Measurements from ENCODE around the gene RAD51D. TPM values are rescaled to one million over a fixed set of nuclear protein-coding genes. Genes with fewer than 3 reads are reported as not detected.

The RAD51D gene
- polyA plus RNA-seq, 2 of the 4 experiments (the other 2 are of a cell fraction) = 18.4 to 23.8 TPM

DNA sequence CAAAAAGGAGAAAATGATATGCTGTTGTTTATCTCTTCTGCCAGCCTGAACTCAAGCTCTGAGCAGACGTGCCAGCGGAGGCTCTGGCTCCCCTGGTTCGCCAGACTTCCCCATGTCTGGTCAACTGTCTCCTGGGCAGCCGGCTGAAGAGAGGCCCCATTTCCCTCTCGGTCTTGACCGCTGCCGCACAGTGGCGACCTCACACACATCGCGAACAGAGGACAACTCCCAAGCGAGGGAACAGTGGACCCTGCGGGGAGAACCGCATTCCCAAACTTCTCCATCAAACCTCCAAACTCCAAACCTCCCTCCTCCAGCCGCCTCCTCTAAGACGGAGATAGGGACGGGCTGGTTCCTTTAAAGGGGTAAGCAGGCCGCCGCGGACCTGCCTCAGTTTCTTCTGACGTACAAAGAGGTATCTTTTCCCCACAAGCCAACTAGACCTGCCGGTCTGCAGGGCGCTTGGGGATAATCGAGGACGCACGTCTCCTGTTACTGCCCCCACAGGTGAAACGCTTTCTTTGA lies 31.2 kb downstream of the RAD51D start:
- CTCF ChIA-PET = interaction anchor here (0.7 to 2.3 kb wide), 10 partner anchors 9 to 91 kb away, joined by 3 to 20 read pairs (median 4); partner anchors contain the start of genes RAD51D and RFFL
- peak overlapping the region; percentile 90 for H3K4me3 ChIP-seq
- no peak for TF ChIP-seq KDM5A (IDR thresholded peaks at IDR 0.05)
- peak; percentile 7; the same call in 1 of the 3 replicates for TF ChIP-seq SMC3 (IDR thresholded peaks at IDR 0.05)
- TF ChIP-seq FOSB (CRISPR knock-in tag; IDR thresholded peaks at IDR 0.05) = peak; percentile 61; the same call in 1 of the 2 replicates
- peak; percentile 40; the same call in 1 of the 2 replicates for TF ChIP-seq RFX5 (IDR thresholded peaks at IDR 0.05)
- no peak for TF ChIP-seq CBX2 (IDR thresholded peaks at IDR 0.05; ENCODE audit: borderline replicate concordance, low read depth)
- peak; percentile 21; the same call in 1 of the 2 replicates for TF ChIP-seq POLR2A (IDR thresholded peaks at IDR 0.05; ENCODE audit: low read length)
- TF ChIP-seq RAD21 (conservative IDR thresholded peaks at IDR 0.05 in 1 of 2, IDR thresholded peaks at IDR 0.05 in 1 of 2) = peak in 1 of 2 experiments; percentile 20; a peak in 1 of 5 replicates
- TF ChIP-seq, protein P1, sequence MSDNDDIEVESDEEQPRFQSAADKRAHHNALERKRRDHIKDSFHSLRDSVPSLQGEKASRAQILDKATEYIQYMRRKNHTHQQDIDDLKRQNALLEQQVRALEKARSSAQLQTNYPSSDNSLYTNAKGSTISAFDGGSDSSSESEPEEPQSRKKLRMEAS (IDR thresholded peaks at IDR 0.05) = peak; percentile 32; the same call in 1 of the 2 replicates
- TF ChIP-seq MAFK (IDR thresholded peaks at IDR 0.05; ENCODE audit: partially characterized antibody) = no peak
- POLR2A ChIA-PET = interaction anchor here (1.0 to 1.2 kb wide), 2 partner anchors 11 to 25 kb away, joined by 4 read pairs; partner anchors contain the start of gene RFFL
- H3K4me2 ChIP-seq = peak overlapping the region; percentile 90
- ATAC-seq = peak; percentile 66 to 70
- H3K27ac ChIP-seq = peak overlapping the region; percentile 96
- no peaks in the 10 kb centered on the region for H3K9me3 ChIP-seq
- peak; percentile 13 for FAIRE-seq
- WGBS (ENCODE audit: missing lambda C conversion rate) = 0% methylated on average over 26 of the region's 26 CpGs
- H3K4me1 ChIP-seq = peaks cover 48% of the 10 kb centered on the region
- peak in 1 of 2 experiments; percentile 64 for DNase-seq (ENCODE audit: low read depth in 1 of 2, low spot score in 1 of 2)

- H3K4me1 ChIP-seq = peaks cover 54% of the 10 kb centered on the region
- ChIA-PET POLR2A (interaction anchor here (1.0 to 1.2 kb wide), 2 partner anchors 10 to 24 kb away, joined by 4 read pairs; partner anchors contain the start of gene RFFL), CTCF (interaction anchor here (0.5 to 2.3 kb wide), 15 partner anchors 8 to 660 kb away, joined by 3 to 20 read pairs (median 3); partner anchors contain the start of genes RAD51D and RFFL)
- H3K4me2 ChIP-seq = peak overlapping the region; percentile 90
- H3K4me3 ChIP-seq = peak overlapping the region; percentile 90
- peak; percentile 8 to 13; a peak in 5 of 6 replicates for ATAC-seq
- peak; percentile 60; the same call in 1 of the 2 replicates for TF ChIP-seq MYC (IDR thresholded peaks at IDR 0.05; ENCODE audit: borderline replicate concordance, low read length)
- TF ChIP-seq CEBPB (IDR thresholded peaks at IDR 0.05) = peak in 1 of 2 experiments; percentile 18; a peak in 1 of 4 replicates
- TF ChIP-seq, protein P1 (IDR thresholded peaks at IDR 0.05) = peak; percentile 58
- TF ChIP-seq GATA3 (IDR thresholded peaks at IDR 0.05; ENCODE audit: borderline replicate concordance) = peak; percentile 27; the same call in 1 of the 2 replicates
- no peak for TF ChIP-seq MAZ (IDR thresholded peaks at IDR 0.05; ENCODE audit: borderline replicate concordance, low read depth, low read length)
- TF ChIP-seq POLR2AphosphoS2 (conservative IDR thresholded peaks at IDR 0.05; ENCODE audit: low read length) = 0 out of 2 replicates have a peak, but pooled peaks have one; percentile 22
- peak in 1 of 2 experiments; percentile 75 for DNase-seq (ENCODE audit: low read depth in 1 of 2, low spot score in 1 of 2)
- no peaks in the 10 kb centered on the region for H3K9me3 ChIP-seq
- WGBS (ENCODE audit: missing lambda C conversion rate) = 2% methylated on average over 9 of the region's 9 CpGs
- FAIRE-seq = no peak
- peak overlapping the region; percentile 96 for H3K27ac ChIP-seq
Measured at GRCh38 chr17:35087731-35088355, 31.8 kb downstream of the RAD51D start.

DNA sequence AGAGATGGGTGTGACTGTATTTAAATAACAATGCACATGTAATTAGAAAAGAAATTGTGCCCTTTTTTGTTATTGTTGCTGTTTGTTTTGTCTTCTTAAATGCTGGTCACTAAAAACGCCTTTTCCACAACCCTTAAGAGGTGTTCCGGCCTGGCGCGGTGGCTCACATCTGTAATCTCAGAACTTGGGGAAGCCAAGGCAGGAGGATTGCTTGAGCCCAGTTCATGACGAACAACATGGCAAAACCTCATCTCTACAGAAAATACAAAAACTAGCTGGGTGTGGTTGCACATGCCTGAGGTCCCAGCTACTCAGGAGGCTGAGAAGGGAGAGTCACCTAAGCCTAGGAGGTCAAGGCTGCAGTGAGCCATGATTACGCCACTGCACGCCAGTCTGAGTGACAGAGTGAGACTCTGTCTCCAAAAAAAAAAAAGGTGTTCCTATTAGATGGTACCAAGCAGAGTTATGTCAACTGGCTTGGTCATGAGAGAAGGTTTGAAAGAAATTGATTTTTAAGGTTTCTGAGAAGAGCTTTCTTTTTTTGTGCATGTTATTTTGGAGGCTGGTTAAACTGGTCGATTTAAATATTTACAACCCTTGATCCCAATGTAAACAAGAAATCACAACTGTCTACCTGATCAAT lies 32.6 kb downstream of the RAD51D start:
- H3K4me1 ChIP-seq = peaks cover 62% of the 10 kb centered on the region
- ATAC-seq = no peak
- H3K9me3 ChIP-seq = no peaks in the 10 kb centered on the region
- CTCF ChIA-PET = interaction anchor here (0.6 to 2.3 kb wide), 10 partner anchors 20 to 661 kb away, joined by 3 to 20 read pairs (median 4); partner anchors contain the start of genes RAD51D and RFFL
- DNase-seq (ENCODE audit: low read depth in 1 of 2, low spot score in 1 of 2) = peak in 1 of 2 experiments; percentile 75
- no peak for FAIRE-seq
- H3K4me2 ChIP-seq = peak overlapping the region; percentile 90
- 39% methylated on average over 8 of the region's 8 CpGs for WGBS (ENCODE audit: missing lambda C conversion rate)
- peak overlapping the region; percentile 90 for H3K4me3 ChIP-seq
- H3K27ac ChIP-seq = peak overlapping the region; percentile 96
- POLR2A ChIA-PET = interaction anchor here (0.7 to 2.6 kb wide), 2 partner anchors 9 to 23 kb away, joined by 4 to 21 read pairs; partner anchors contain the start of gene RFFL
- TF ChIP-seq, protein P1 (IDR thresholded peaks at IDR 0.05) = no peak; the same call in 1 of the 2 replicates
- TF ChIP-seq HOXA7 (CRISPR knock-in tag; IDR thresholded peaks at IDR 0.05) (0 out of 2 replicates have a peak, but pooled peaks have one; percentile 39), TFCP2L1 (CRISPR knock-in tag; IDR thresholded peaks at IDR 0.05) (no peak), CHD2 (IDR thresholded peaks at IDR 0.05; ENCODE audit: low read length, partially characterized antibody) (no peak), ZFP36 (IDR thresholded peaks at IDR 0.05; ENCODE audit: borderline replicate concordance, partially characterized antibody) (no peak), CHD4 (IDR thresholded peaks at IDR 0.05; ENCODE audit: borderline replicate concordance) (no peak), ELK1 (IDR thresholded peaks at IDR 0.05; ENCODE audit: low read depth, low read length) (no peak), ESRRA (IDR thresholded peaks at IDR 0.05; ENCODE audit: borderline replicate concordance, low read length) (no peak), RFX5 (IDR thresholded peaks at IDR 0.05) (no peak), MAZ (IDR thresholded peaks at IDR 0.05; ENCODE audit: borderline replicate concordance, low read depth, low read length) (no peak), FOXS1 (CRISPR knock-in tag; IDR thresholded peaks at IDR 0.05) (peak; percentile 52; the same call in 1 of the 2 replicates), FOSB (CRISPR knock-in tag; IDR thresholded peaks at IDR 0.05) (0 out of 2 replicates have a peak, but pooled peaks have one; percentile 19), PBX3 (IDR thresholded peaks at IDR 0.05) (no peak), ZSCAN20 (CRISPR knock-in tag; IDR thresholded peaks at IDR 0.05) (no peak), KDM1A (IDR thresholded peaks at IDR 0.05; ENCODE audit: low read depth) (no peak), BHLHE40 (IDR thresholded peaks at IDR 0.05; ENCODE audit: low read depth, low read length) (no peak)
- TF ChIP-seq, protein P2, sequence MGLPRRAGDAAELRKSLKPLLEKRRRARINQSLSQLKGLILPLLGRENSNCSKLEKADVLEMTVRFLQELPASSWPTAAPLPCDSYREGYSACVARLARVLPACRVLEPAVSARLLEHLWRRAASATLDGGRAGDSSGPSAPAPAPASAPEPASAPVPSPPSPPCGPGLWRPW (IDR thresholded peaks at IDR 0.05) = no peak
